ENCODE measurements around the gene MFSD8.
"Not testable (repeated sequence)": the region's sequence is repeated elsewhere in the genome, so short reads cannot be mapped to it uniquely, and the experiment has no call there.

MFSD8 gene

GRCh38 chr4:127936974-127937373 lies 28.0 kb downstream of the MFSD8 start:
- DNase-seq (ENCODE audit: low read depth) = no peak

GRCh38 chr4:127931836-127932235 lies 33.1 kb downstream of the MFSD8 start:
- not testable (repeated sequence) for DNase-seq (ENCODE audit: low read depth)

GRCh38 chr4:127930175-127930574 lies 34.8 kb downstream of the MFSD8 start:
- no peak for DNase-seq (ENCODE audit: low read depth)

GRCh38 chr4:127925720-127926119 lies 39.3 kb downstream of the MFSD8 start:
- not testable (repeated sequence) for DNase-seq (ENCODE audit: low read depth)

GRCh38 chr4:127922226-127922625 lies 42.7 kb downstream of the MFSD8 start:
- DNase-seq (ENCODE audit: low read depth) = no peak

- no peak for DNase-seq (ENCODE audit: low read depth)
These were observed 44.5 kb downstream of the MFSD8 start for GRCh38 chr4:127920521-127920920.

GRCh38 chr4:127917151-127917550 lies 47.8 kb downstream of the MFSD8 start:
- no peak for DNase-seq (ENCODE audit: low read depth)

- DNase-seq (ENCODE audit: low read depth) = no peak
These were observed 48.5 kb downstream of the MFSD8 start for GRCh38 chr4:127916512-127916911.

- no peak for DNase-seq (ENCODE audit: low read depth)
These were observed 59.9 kb downstream of the MFSD8 start for GRCh38 chr4:127905029-127905428.

GRCh38 chr4:127899682-127900081 lies 65.3 kb downstream of the MFSD8 start:
- DNase-seq (ENCODE audit: low read depth) = not testable (repeated sequence)

GRCh38 chr4:127896528-127896927 lies 68.4 kb downstream of the MFSD8 start:
- DNase-seq (ENCODE audit: low read depth) = no peak

GRCh38 chr4:127896069-127896468 lies 68.9 kb downstream of the MFSD8 start:
- DNase-seq (ENCODE audit: low read depth) = no peak

GRCh38 chr4:127889903-127890302 lies 75.1 kb downstream of the MFSD8 start:
- DNase-seq (ENCODE audit: low read depth) = no peak

GRCh38 chr4:127888559-127888958 lies 76.4 kb downstream of the MFSD8 start:
- DNase-seq (ENCODE audit: low read depth) = no peak

- DNase-seq (ENCODE audit: low read depth) = no peak
These were observed 83.5 kb downstream of the MFSD8 start for GRCh38 chr4:127881563-127881864.

GRCh38 chr4:127880763-127881562 lies 84.0 kb downstream of the MFSD8 start, which contains the start of gene PLK4:
PLK4 (plus strand) TSS chr4:127880893; CDS start chr4:127881135, 242 bp downstream.
- DNase-seq (ENCODE audit: low read depth) = peak; percentile 87

GRCh38 chr4:127875791-127876190 lies 89.2 kb downstream of the MFSD8 start:
- no peak for DNase-seq (ENCODE audit: low read depth)

GRCh38 chr4:127870688-127871087 lies 94.3 kb downstream of the MFSD8 start:
- no peak for DNase-seq (ENCODE audit: low read depth)

GRCh38 chr4:127870281-127870680 lies 94.7 kb downstream of the MFSD8 start:
- no peak for DNase-seq (ENCODE audit: low read depth)

GRCh38 chr4:127868196-127868595 lies 96.8 kb downstream of the MFSD8 start:
- DNase-seq (ENCODE audit: low read depth) = no peak
